Ishikawa (cell line): ENCODE data around the gene YWHAH.

ENCODE experiments used
- CEBPB ChIP-seq: IDR thresholded peaks from 2 replicates; pipeline ENCODE4 v1.6.1; 2012
- EGR1 ChIP-seq: IDR thresholded peaks from 2 replicates; pipeline ENCODE4 v1.6.1; 2012
- FOXM1 ChIP-seq: IDR thresholded peaks from 2 replicates; pipeline ENCODE4 v1.6.1; 2012; ENCODE audit warnings: low read depth, borderline replicate concordance
- REST ChIP-seq: IDR thresholded peaks from 2 replicates; pipeline ENCODE4 v1.6.1; 2012; ENCODE audit warnings: low read depth, mild to moderate bottlenecking
- TAF1 ChIP-seq: IDR thresholded peaks from 2 replicates; pipeline ENCODE4 v1.6.1; 2012; ENCODE audit warnings: low read depth, mild to moderate bottlenecking
- TCF12 ChIP-seq: IDR thresholded peaks from 2 replicates; pipeline ENCODE4 v1.6.1; 2012; ENCODE audit warnings: low read depth
- YY1 ChIP-seq: IDR thresholded peaks from 2 replicates; pipeline ENCODE4 v1.6.1; 2012; ENCODE audit warnings: low read depth
- ZBTB7A ChIP-seq: IDR thresholded peaks from 2 replicates; pipeline ENCODE4 v1.6.1; 2012; ENCODE audit warnings: low read depth

- TF ChIP-seq EGR1 (no peak), ZBTB7A (no peak), FOXM1 (no peak), CEBPB (no peak), YY1 (no peak), REST (no peak), TCF12 (no peak), TAF1 (no peak)
These were observed 8.2 kb upstream of the YWHAH start for GRCh38 chr22:31935961-31936635.
